ENCODE data around the gene SCG3. TPM values are rescaled to one million over a fixed set of nuclear protein-coding genes. Genes with fewer than 3 reads are reported as not detected.
"Not testable (repeated sequence)": the region's sequence is repeated elsewhere in the genome, so short reads cannot be mapped to it uniquely, and the experiment has no call there.

The SCG3 gene
- total RNA-seq, 1 experiment from 2014 or later, result not detected

- Histone ChIP-seq H3K4me2 (no peak overlapping the region), H2AFZ (no peak overlapping the region), H3K27me3 (ENCODE audit: insufficient read depth, low read depth) (no peaks in the 10 kb centered on the region), H3F3A (ENCODE audit: insufficient read depth, low read depth) (no peaks in the 10 kb centered on the region), H4K20me1 (ENCODE audit: insufficient read depth) (no peaks in the 10 kb centered on the region), H3K9me2 (ENCODE audit: insufficient read depth) (no peaks in the 10 kb centered on the region), H3K36me3 (ENCODE audit: low read depth) (no peaks in the 10 kb centered on the region), H3K9me3 (ENCODE audit: insufficient read depth, low read depth) (no peaks in the 10 kb centered on the region), H3K79me2 (ENCODE audit: low read depth) (no peaks in the 10 kb centered on the region), H3K4me3 (no peak overlapping the region), H3K4me1 (replicated peaks; ENCODE audit: insufficient read depth) (0 out of 2 replicates have a peak, but pooled peaks cover 6% of the 10 kb centered on the region), H3K27ac (no peak overlapping the region)
- intact Hi-C loops (cut with micrococcal nuclease; ENCODE audit: unreplicated experiment), result no loop called here
- ChIA-PET CTCF (no interaction called here), POLR2A (ENCODE audit: unreplicated experiment) (no interaction called here)
- BruUV-seq (replicated peaks), result no TSS peak
- TF ChIP-seq CTCF (conservative IDR thresholded peaks at IDR 0.05) (no peak), EZH2 (IDR thresholded peaks at IDR 0.05; ENCODE audit: low read depth) (no peak)
- DNase-seq, result no peak
Measured at GRCh38 chr15:51642696-51643095, 38.6 kb upstream of the SCG3 start.

- TF ChIP-seq CTCF (conservative IDR thresholded peaks at IDR 0.05), result no peak
- intact Hi-C loops (cut with micrococcal nuclease; ENCODE audit: unreplicated experiment), result no loop called here
Measured at GRCh38 chr15:51647128-51647562, 34.2 kb upstream of the SCG3 start.

GRCh38 chr15:51648101-51648500 is 33.2 kb upstream of the SCG3 start:
- H3K27ac ChIP-seq; H3K4me1 ChIP-seq (replicated peaks; ENCODE audit: insufficient read depth); H2AFZ ChIP-seq; H3K36me3 ChIP-seq (ENCODE audit: low read depth); H3K4me3 ChIP-seq; BruUV-seq (replicated peaks); H3K27me3 ChIP-seq (ENCODE audit: insufficient read depth, low read depth); H3K9me2 ChIP-seq (ENCODE audit: insufficient read depth); DNase-seq; H3F3A ChIP-seq (ENCODE audit: insufficient read depth, low read depth); H3K79me2 ChIP-seq (ENCODE audit: low read depth); H4K20me1 ChIP-seq (ENCODE audit: insufficient read depth); H3K4me2 ChIP-seq; POLR2A ChIA-PET (ENCODE audit: unreplicated experiment); intact Hi-C loops (cut with micrococcal nuclease; ENCODE audit: unreplicated experiment); H3K9me3 ChIP-seq (ENCODE audit: insufficient read depth, low read depth): not testable (repeated sequence)
- CTCF ChIA-PET, result interaction anchor here (0.6 kb wide), 1 partner anchor 265 kb away, joined by 6 read pairs; no protein-coding TSS in a partner anchor

More at GRCh38 chr15:51647128-51647562, 34.2 kb upstream of the SCG3 start:
- 0 out of 2 replicates have a peak, but pooled peaks cover under 1% of the 10 kb centered on the region for H3K4me1 ChIP-seq (replicated peaks; ENCODE audit: insufficient read depth)
- H3K27ac ChIP-seq, result no peak overlapping the region
- H3K79me2 ChIP-seq (ENCODE audit: low read depth), result no peaks in the 10 kb centered on the region
- no TSS peak for BruUV-seq (replicated peaks)
- POLR2A ChIA-PET (ENCODE audit: unreplicated experiment), result no interaction called here
- no peaks in the 10 kb centered on the region for H3K9me3 ChIP-seq (ENCODE audit: insufficient read depth, low read depth)
- H3K4me2 ChIP-seq, result no peak overlapping the region
- DNase-seq, result peak in 1 of 2 experiments; percentile 36
- H3K36me3 ChIP-seq (ENCODE audit: low read depth), result no peaks in the 10 kb centered on the region
- no peak overlapping the region for H2AFZ ChIP-seq
- H3K4me3 ChIP-seq, result no peak overlapping the region
- H3K27me3 ChIP-seq (ENCODE audit: insufficient read depth, low read depth), result no peaks in the 10 kb centered on the region
- CTCF ChIA-PET, result no interaction called here
- no peaks in the 10 kb centered on the region for H3K9me2 ChIP-seq (ENCODE audit: insufficient read depth)
- H3F3A ChIP-seq (ENCODE audit: insufficient read depth, low read depth), result no peaks in the 10 kb centered on the region
- H4K20me1 ChIP-seq (ENCODE audit: insufficient read depth), result no peaks in the 10 kb centered on the region

- H3K4me3 ChIP-seq; H3K4me1 ChIP-seq (replicated peaks; ENCODE audit: insufficient read depth); H3K9me2 ChIP-seq (ENCODE audit: insufficient read depth); DNase-seq; H3K79me2 ChIP-seq (ENCODE audit: low read depth); H3K36me3 ChIP-seq (ENCODE audit: low read depth); POLR2A ChIA-PET (ENCODE audit: unreplicated experiment); H2AFZ ChIP-seq; intact Hi-C loops (cut with micrococcal nuclease; ENCODE audit: unreplicated experiment); H4K20me1 ChIP-seq (ENCODE audit: insufficient read depth); BruUV-seq (replicated peaks); H3K9me3 ChIP-seq (ENCODE audit: insufficient read depth, low read depth); H3K4me2 ChIP-seq; H3K27ac ChIP-seq; CTCF ChIA-PET; H3K27me3 ChIP-seq (ENCODE audit: insufficient read depth, low read depth); H3F3A ChIP-seq (ENCODE audit: insufficient read depth, low read depth): not testable (repeated sequence)
Measured at GRCh38 chr15:51648643-51649042, 32.7 kb upstream of the SCG3 start.

Measured in PC-9 (cell line).